ENCODE data around the gene EGR4.

Gene EGR4

GRCh38 chr2:73244580-73244979 lies 48.8 kb downstream of the EGR4 start:
- DNase-seq, result no peak

- DNase-seq, result no peak
Measured at GRCh38 chr2:73243884-73244570, 49.3 kb downstream of the EGR4 start.
